RKO (cell line): ENCODE data around the gene ING2.

Experiments
- DNase-seq: peaks from one replicate; pipeline ENCODE4 v3.0.0-alpha.2; 2016; ENCODE audit warnings: low spot score

The ING2 gene

GRCh38 chr4:183499801-183500200 lies 5.1 kb upstream of the ING2 start:
- DNase-seq, result no peak

- DNase-seq, result peak; percentile 46
Measured at GRCh38 chr4:183503497-183504063, 1.3 kb upstream of the ING2 start.

- peak; percentile 96 for DNase-seq
Measured at GRCh38 chr4:183504064-183504929, 561 bp upstream of the ING2 start.

GRCh38 chr4:183505611-183506388 lies 942 bp downstream of the ING2 start:
- DNase-seq, result peak; percentile 91

GRCh38 chr4:183506389-183506735 lies 1.5 kb downstream of the ING2 start:
- DNase-seq, result no peak

GRCh38 chr4:183507925-183508696 lies 3.3 kb downstream of the ING2 start:
- DNase-seq, result no peak

GRCh38 chr4:183508697-183509335 lies 4.0 kb downstream of the ING2 start:
- DNase-seq, result no peak

- DNase-seq, result no peak
Measured at GRCh38 chr4:183515411-183515810, 10.6 kb downstream of the ING2 start.

GRCh38 chr4:183517194-183517593 lies 12.3 kb downstream of the ING2 start:
- DNase-seq, result no peak

- DNase-seq, result no peak
Measured at GRCh38 chr4:183517781-183518180, 12.9 kb downstream of the ING2 start.

GRCh38 chr4:183522821-183523220 lies 18.0 kb downstream of the ING2 start:
- no peak for DNase-seq

- no peak for DNase-seq
Measured at GRCh38 chr4:183527326-183527725, 22.5 kb downstream of the ING2 start.

- DNase-seq, result peak; percentile 20
Measured at GRCh38 chr4:183532821-183533220, 28.0 kb downstream of the ING2 start.

GRCh38 chr4:183533698-183534097 lies 28.8 kb downstream of the ING2 start:
- no peak for DNase-seq

- DNase-seq, result no peak
Measured at GRCh38 chr4:183540410-183541009, 35.7 kb downstream of the ING2 start.

GRCh38 chr4:183541010-183541751 lies 36.3 kb downstream of the ING2 start:
- no peak for DNase-seq

- no peak for DNase-seq
Measured at GRCh38 chr4:183541752-183542040, 36.8 kb downstream of the ING2 start.

- no peak for DNase-seq
Measured at GRCh38 chr4:183543435-183543834, 38.6 kb downstream of the ING2 start.

- no peak for DNase-seq
Measured at GRCh38 chr4:183544109-183544508, 39.3 kb downstream of the ING2 start.

- DNase-seq, result no peak
Measured at GRCh38 chr4:183546376-183546775, 41.5 kb downstream of the ING2 start.

GRCh38 chr4:183548306-183548705 lies 43.4 kb downstream of the ING2 start:
- no peak for DNase-seq
